G401.6 (cell line): ENCODE measurements around the gene GPR4.
A peak's percentile ranks its signal among the peaks of the same experiment; 100 is the strongest.
"Not testable (repeated sequence)": the region's sequence is repeated elsewhere in the genome, so short reads cannot be mapped to it uniquely, and the experiment has no call there.

ENCODE experiments used
- FAIRE-seq: peaks from 2 replicates; lab custom pipeline; 2012; peaks lifted over from hg19 to GRCh38; lab: Jason Lieb, UNC

Gene GPR4

DNA sequence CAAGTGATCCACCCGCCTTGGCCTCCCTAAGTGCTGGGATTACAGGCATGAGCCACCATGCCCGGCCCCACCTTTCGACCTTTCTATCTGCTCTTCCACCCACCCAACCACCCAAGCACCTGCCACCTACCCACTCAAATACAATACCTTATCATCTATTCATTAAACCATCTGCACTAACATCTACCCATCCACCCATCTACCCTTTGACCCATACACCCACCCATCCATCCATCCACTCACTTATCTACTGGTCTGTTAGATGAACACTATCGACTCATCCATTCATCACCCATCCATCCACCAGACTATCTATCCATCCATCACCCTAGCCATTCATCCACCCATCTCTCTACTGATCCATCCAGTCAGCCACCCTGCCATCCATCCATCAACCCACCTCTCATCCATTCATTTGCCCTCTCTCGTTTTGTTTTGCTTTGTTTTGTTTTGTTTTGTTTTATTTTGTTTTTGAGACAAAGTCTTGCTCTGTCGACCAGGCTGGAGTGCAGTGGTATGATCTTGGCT, 20.0 kb upstream of the GPR4 start:
- no peak for FAIRE-seq

DNA sequence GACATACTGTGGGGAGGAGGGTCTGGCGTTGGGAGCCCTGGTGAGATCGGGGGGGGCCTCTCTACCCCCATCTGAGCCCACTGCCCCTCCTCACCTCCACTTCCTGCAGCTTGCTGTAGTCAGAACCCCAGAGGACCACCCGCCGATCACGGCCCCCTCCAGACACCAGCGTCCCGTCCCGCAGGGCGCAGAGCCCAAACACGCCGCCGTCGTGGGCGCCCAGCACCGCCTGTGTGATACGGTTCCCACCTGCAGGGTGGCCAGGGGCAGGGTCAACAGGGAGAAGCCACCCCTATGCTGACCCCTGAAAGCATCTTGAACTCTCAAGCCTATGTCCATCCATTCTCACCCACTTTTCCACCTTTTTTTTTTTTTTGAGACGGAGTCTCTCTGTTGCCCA, 19.4 kb upstream of the GPR4 start:
- FAIRE-seq = no peak

DNA sequence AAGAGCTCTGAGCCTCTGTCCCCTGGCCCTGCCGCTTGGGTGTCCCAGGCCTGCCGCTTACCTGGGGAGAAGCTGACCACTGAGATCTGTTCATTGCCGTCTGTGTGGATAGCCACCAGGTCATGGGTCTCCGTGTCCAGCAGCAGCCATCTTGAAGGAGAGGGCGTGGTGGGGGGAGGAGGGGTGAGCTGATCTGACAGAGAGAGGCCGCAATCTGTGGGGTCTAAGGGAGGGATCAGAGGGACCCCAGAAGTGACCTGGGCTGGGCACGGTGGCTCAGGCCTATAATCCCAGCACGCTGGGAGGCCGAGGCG, 14.6 kb upstream of the GPR4 start:
- no peak for FAIRE-seq

DNA sequence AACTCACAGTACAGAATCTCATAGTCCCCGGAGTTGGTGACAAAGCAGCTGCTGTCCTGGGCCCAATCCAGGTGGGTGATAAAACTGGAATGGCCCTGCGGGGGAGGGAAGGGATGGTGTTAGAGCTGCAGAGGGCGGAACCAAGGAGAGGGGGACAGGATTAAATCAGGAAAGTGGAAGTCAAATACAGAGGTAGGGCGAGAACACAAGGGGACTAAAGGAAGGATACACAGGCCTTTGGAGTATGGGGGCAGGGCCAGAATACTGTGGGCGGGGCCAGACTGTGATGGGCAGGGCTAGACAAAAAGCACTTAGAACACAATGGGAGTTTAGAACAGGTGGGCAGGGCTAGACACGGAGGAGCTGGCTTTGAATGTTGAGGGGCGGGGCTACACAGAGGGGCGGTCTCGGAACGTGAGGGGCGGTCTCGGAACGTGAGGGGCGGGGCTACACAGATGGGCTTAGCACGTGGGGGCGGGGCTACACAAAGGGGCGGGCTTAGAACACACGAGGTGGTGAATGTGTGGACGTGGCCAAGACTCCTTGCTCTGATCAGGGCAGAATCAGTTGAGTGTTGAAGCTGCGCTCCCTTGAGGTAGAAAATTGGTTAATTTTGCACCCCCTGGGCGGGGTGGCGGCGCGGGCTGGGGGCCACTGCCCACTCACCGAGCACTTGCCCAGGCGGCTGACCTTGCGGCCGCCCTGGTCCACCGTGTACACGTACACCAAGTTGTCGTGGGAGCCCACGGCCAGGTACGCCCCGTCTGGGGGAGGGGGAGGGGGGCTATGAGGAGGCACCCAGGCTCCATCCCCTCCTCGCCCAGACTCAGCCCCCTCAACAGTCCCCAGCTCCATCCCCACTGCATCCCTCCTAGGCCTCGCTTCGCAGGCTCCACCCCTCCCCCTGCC, 14.0 kb upstream of the GPR4 start:
- FAIRE-seq = peak; percentile 97

DNA sequence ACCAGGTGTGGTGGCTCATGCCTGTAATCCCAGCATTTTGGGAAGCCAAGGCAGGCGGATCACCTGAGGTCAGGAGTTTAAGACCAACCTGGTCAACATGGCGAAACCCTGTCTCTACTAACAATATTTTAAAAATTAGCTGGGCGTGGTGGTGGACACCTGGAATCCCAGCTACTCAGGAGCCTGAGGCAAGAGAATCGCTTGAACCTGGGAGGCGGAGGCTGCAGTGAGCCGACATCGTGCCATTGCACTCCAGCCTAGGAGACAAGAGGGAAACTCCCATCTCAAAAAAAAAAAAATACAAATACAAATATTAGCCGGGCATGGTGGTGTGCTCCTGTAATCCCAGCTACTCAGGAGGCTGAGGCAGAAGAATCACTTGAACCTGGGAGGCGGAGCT, 13.0 kb upstream of the GPR4 start:
- FAIRE-seq = not testable (repeated sequence)

DNA sequence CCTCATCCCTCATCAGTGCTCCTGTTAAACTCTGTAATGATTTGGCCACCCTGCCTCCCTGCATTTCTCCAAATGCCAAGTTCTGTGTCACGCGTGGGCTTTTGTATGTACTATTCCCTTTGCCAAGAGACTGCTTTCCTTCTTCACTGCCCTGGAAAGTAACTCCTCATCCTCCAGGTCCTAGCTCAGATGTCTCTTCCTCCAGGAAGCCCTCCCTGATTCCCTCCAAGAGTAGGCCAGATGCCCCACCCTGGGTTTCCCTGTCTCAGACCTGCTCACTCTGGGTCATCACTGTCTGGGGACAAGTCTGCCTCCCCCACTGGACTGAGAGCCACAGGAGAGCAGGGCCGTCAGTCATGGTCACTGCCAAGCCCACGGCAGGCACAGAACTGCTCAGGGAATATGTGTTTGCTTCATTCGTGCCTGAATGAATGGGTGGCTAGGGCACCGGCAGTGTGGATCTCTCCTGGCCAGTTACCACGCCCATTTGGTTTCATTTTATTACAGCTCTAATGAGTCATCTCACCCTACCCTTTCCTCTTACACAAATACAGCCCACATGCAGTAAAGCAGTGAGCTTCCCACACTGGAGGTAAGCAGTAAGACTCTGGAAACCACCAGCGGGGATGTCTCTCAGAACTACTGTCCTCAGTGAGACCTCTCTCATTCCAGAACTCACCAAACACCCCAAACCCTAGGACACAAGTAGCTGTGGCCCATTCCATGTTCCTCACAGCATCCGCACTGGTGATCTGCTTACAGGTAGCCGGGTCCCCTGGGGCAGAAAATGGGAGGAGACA, 12.1 kb upstream of the GPR4 start:
- FAIRE-seq = no peak

DNA sequence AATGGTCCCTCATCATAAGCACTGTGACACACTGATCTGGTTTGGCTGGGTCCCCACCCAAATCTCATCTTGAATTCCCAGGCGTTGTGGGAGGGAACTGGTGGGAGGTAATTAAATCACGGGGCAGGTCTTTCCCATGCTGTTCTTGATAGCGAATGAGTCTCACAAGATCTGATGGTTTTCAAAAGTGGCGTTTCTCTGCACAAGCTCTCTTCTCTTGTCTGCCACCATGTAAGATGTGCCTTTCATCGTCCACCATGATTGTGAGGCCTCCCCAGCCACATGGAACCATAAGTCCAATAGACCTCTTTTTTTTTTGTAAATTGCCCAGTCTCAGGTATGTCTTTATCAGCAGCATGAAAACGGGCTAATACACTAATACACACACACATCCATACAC, 6.9 kb upstream of the GPR4 start:
- FAIRE-seq = no peak

DNA sequence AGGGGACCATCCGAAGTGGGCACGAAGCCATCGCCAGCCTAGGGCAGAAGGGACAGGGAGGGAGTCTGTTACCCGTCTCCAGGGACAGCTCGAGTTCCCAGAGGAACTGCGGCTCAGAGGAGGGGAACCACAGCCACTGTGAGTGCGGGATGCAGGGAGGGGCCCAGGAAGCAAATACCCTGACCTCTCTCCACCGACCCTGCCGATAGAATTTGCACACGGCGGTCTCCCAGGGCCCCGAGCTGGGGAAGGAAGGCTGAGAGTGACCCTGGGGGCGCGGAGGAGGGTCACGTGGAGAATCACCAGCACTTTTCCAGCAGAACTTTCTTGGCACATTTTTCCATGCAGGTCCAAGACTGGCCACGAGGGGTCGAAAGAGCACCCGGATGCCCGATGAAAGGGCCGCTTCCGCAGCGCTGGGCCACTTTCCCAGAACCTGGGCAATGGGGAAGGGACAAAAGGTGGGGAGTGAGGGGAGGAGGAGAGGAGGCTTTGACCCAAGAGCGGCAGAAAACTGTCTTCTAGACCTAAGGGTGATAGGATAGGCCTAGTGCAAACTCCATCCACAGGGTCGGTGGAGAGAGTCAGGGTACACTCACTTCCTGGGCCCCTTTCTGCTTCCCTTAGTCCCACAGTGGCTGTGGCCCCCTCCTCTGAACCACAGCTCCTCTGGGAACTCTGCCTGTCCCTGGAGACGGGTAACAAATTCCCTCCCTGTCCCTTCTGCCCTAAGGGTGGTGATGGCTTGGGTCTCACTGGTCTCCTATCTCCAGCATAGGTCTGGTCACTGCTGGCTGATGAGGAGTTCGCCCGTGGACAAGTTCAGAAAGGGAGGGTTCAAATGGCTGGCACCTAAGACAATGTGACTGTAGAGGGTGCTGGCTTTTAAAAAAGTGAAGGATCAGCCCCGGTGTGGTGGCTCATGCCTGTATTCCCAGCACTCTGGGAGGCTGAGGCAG, 5.3 kb upstream of the GPR4 start:
- no peak for FAIRE-seq

DNA sequence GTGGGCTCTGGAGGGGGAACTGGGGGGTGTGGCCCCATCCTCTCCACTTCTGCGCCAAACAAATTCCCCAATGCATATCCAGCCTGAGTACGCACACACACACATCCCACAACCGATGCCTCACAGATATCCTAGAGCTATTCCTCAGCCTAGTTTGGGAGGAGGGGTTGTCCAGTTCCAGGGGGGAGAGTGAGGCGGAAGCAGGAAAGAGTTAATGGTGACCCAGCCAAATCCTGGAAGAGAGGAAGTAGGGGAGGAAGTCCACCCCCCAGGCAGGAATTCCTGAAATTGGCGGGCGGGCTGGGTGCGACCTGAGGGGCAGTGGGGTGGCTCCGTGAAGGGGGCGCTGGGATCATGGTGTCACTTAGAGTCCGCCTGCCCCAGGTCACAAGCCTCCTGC, 897 bp downstream of the GPR4 start:
- no peak for FAIRE-seq

DNA sequence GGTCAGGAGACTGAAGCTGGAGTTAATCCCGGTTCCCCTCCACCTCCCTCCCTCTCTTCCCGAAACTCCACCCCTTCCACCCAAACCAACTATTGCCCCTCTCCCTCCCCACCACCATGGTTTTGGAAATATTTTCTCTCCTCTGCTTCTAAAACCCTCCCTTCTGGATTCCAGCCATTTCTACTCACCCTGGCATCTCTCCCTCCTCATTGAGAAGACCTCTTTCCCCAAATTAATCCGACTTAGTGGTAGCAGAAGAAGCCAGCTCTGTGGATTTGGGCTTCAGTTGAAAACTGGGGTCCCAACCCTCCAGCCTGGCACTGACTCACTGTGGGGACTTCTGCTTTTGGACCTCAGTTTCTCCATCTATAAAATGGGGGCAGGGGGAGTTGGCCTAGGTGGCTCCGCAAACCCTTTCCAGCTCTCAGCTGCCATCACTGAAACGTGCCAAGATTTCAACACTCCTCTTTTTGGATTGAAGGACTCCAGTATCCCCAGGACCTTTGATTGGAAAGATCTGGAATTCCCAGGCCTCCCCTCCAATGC, 1.6 kb downstream of the GPR4 start:
- no peak for FAIRE-seq

DNA sequence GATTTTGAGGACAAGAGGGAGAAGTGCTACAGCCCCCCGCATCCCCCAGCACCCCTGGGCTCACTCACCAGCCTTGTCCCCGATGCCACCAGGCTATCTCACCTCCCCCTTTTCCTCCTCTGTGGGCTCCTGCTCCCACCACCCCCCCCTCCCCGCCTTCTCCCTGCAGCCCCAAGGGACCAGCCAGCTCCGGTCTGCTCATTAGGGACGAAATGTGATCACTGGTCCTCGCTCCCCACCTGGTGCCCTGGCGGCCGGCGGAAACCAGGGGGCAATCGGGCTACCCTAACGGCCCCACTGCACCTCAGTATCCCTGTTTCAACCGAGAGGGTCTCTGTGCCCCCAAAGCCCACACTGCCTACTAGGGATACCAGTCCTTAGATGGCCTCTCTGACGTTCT, 2.7 kb downstream of the GPR4 start:
- no peak for FAIRE-seq

DNA sequence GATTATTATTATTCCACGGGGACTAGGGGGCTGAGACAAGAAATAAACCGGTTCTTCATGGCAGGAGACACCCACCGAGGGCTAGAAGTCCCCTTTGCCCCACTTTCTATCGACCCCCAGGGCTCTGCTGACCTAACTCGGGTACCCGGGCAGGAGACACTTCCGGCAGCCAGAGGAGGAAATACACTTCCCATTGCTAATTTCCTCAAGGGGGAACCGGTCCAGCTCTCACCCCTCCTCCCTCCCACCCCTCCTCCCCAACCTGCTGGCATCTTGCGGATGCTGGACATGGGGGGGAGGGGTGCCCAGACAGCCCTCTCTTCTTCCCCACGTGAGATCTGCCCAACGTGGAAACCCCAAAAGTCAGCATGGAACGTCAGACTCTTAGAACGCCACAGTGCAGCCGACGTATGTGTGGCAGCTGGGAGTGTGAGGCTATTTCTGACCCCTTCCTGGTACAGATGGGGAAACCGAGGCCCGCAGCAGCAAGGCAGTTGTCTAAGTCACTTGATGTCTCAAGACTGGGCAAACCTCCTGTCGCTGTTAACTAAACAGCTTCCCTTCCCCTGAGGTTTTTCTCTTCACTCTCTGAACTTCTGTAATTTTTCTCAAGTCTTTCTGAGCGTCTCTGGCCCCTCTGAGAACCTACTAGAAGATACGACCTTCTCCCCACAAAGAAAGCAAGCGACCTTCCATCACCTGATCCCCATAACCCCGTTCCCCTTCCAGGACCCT, 3.6 kb downstream of the GPR4 start:
- FAIRE-seq = no peak

DNA sequence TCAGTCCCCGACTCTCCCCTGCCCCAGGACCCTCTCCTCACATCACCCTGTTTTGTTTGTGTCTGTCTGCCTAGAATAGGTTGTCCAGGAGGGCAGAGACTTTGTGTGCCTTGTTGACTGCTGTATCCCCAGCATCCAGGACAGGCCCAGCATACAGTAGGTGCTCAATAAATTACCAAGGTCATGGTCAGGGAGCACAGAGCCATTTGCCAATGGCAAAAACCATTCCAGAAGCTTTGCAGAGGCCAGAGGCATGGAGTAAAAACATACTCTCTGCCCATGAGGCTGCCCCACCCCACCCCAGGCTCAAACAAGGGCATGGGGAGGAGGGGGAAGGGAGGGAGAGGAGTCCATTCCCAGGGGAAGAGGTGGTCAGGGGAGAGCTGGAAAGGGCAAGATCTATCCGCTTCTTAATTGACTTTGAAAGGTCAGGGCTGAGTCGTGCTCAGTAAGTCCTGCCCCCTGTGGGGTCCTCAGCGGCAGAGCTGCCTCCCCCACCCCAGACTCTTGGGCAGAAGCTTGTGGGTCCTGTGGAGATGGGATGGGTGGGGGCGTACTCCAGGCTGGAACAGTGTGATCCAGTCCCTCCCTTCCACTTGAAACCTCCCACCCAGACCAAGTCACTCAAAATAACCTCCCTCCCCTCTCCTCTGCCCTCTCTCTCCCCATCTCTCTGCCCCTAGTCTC, 4.4 kb downstream of the GPR4 start:
- FAIRE-seq = no peak

DNA sequence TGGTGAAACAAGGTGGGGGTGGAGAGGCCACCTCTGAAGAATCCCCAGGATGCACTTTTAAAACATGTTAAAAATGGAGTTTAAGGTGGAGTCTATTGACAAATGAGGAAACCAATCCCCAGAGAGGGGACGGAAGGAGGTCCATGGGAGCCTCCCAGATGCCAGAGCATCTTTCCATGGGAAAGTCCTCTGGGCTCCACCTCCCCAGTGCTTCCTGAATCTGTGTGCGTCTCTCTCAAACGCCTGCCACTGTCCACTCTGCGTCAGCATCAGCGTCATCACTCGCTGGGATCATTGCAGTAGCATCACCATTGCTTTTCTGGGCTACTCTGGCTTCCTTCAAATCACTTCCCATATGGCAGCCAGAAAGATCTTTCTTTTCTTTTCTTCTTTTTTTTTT, 6.2 kb downstream of the GPR4 start:
- no peak for FAIRE-seq

DNA sequence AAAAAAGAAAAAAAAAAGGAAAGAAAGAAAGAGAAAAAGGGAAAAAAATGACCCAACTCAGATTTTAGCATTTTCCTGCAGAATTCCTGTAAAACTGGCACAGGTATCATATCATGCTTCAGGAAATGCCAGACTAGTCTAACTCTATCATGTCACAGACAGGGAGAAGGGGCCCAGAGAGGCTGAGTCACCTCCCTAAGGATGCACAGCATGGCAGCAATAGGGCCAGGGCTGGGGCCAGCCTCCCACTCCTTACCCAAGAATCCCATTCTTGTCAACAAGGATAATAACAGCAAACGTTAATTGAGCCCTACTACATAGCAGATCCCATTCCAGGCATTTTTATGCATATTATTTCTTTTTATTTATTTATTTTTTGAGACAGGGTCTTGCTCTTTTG, 8.5 kb downstream of the GPR4 start:
- no peak for FAIRE-seq

DNA sequence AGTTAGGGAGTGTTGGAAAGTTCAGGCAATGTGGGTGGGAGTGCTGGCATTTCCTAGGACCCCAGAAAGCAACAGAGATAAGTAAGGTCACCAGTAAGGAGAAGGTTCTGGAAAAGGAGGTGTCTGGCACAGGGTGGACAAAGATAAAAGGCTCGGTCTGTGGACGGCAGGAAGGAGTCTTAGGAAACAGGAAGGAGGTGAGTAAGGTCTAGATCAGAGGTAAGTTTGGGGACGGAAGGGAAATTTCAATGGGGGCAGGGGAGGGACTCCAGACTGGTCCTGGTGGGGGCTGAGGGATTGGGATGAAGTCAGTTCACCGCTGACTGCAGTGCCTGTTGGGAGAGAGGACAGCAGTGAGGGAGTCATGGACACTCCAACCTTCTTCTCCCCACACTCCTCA, 9.6 kb downstream of the GPR4 start:
- no peak for FAIRE-seq

DNA sequence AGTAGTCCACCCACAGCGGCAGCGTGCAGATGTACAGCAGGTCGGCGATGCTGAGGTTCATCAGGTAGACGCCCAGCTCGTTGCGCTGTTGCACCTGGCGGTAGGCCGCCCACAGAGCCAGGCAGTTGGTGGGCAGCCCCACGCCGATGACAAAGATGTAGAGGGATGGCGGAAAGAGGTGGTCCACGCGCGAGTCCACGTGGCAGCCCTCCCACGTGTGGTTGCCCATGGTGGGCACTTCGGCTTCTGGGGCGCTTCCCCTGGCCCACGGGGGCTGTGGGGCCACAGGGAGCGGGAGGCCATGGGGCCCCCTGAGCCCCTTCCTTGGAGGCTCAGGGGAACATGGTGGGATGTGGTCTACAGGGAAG, 10.4 kb downstream of the GPR4 start:
- FAIRE-seq = no peak

DNA sequence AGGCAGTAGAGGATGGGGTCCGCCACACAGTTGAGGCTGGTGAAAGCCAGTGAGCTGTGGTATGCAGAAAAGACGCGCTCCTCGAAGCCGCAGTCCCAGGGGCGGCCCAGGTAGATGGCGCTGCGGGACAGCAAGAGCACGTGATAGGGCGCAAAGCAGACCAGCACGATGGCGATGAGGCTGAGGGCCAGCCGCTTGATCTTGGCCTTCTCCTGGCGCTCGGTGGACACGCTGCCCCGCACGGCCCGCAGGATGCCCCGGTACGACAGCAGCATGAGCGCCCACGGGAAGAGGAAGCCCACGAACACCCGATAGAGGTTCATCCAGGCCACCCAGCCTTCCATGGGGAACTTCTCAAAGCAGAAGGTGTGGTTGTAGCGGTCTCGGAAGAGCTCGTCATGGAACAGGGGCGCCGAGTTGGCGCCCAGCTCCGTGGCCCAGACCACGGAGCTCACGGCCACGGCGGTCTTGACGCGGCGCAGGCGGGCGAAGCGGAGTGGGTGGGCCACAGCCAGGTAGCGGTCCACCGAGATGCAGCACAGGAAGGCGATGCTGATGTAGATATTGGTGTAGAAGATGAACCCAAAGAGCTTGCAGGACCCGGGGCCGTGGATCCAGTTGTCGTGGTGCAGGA, 10.9 kb downstream of the GPR4 start:
- FAIRE-seq = no peak

DNA sequence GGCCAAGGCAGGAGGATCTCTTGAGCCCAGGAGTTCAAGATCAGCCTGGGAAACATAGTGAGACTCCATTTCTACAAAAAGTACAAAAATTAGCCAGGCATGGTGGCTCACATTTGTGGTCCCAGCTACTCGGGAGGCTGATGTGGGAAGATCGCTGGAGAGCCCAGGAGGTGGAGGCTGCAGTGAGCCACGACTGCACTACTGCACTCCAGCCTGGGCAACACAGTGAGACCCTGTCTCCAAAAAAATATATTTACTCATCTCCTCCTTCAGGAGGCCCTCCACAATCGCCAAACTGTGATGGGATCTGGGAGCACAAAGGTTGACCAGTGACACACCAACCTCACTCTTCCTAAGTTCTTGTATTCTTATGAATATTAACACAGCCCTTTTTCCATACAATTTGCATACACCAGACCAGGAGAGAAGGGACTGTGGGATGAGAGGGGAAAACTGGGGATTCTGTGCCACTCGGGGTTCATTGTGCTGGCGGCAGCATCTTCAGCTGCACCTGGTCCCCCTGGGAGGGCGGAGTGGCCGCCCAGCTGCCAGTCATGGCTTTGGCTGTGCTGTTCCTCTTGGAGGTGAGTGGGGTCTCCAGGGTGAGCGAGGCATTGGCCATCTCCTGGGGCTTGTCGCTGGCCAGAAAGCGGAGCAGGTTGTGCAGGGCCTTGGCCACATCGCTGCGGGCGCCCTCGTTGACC, 11.6 kb downstream of the GPR4 start:
- no peak for FAIRE-seq

DNA sequence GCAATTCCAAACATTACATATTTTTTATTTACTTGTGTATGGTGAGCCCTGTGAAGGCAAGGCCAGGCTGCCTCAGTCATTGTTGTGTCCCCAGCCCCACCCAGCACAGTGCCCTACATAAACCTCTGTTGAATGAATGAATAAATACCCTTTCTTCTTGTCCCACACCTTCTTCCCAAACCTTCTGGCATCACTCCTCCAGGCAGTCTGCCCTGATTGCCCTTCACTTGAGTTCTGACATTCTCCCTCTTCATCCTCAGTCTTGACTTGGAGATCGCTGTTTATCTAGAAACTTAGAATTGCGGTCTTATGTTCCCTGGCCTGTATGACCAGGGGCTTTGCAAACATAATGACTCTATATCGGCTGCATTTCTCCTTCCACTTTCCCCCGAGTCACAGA, 12.2 kb downstream of the GPR4 start:
- FAIRE-seq = no peak
